Natural killer cell treated with Interleukin-12 subunit alpha and Interleukin-12 subunit beta and Interleukin-15 and Interleukin-18, amount 100 ng/mL, for 72 hours (primary cell): ENCODE measurements around the gene ODAD4. TPM values are rescaled to one million over a fixed set of nuclear protein-coding genes. Genes with fewer than 3 reads are reported as not detected.

Experiments
- ATAC-seq, 2 donors: fragments of 150-1000 bp; cut with Tn5 transposase in 1 of 2; sonication (Bioruptor Pico), chemical (Tn5 transposase) in 1 of 2; 2 replicates each; pipeline ENCODE4 v1.10.0; 2021
- DNase-seq: peaks from one replicate; pipeline ENCODE4 v3.0.0; 2022; ENCODE audit warnings: low spot score
- H3K27ac Mint-ChIP-seq, 2 donors: 1 replicate in 1 of 2; 2 replicates in 1 of 2; pipeline ENCODE4 v1.8.0; 2022; ENCODE audit warnings: mixed read lengths in 2 of 2, mild to moderate bottlenecking in 1 of 2, moderate library complexity in 1 of 2
- H3K27me3 Mint-ChIP-seq, 2 donors: 1 replicate in 1 of 2; 2 replicates in 1 of 2; pipeline ENCODE4 v1.8.0; 2022; ENCODE audit warnings: mixed read lengths in 2 of 2
- H3K36me3 Mint-ChIP-seq: one replicate; pipeline ENCODE4 v1.8.0; 2022; ENCODE audit warnings: mixed read lengths
- H3K4me1 Mint-ChIP-seq, 2 donors: 1 replicate in 1 of 2; 2 replicates in 1 of 2; pipeline ENCODE4 v1.8.0; 2022; ENCODE audit warnings: low read depth in 2 of 2, mixed read lengths in 2 of 2, mild to moderate bottlenecking in 1 of 2
- H3K4me3 Mint-ChIP-seq: one replicate; pipeline ENCODE4 v1.8.0; 2022; ENCODE audit warnings: mixed read lengths
- H3K9me3 Mint-ChIP-seq: 2 replicates; pipeline ENCODE4 v1.8.0; 2022; ENCODE audit warnings: mixed read lengths
- total RNA-seq, 2 donors: library from RNA; stranded (reverse); gene quantifications; one replicate each; pipeline ENCODE4 v1.2.3, GENCODE V29; 2022

Gene ODAD4
- total RNA-seq, 2 donors from 2014 or later = 0.12 to 1.0 TPM

DNA sequence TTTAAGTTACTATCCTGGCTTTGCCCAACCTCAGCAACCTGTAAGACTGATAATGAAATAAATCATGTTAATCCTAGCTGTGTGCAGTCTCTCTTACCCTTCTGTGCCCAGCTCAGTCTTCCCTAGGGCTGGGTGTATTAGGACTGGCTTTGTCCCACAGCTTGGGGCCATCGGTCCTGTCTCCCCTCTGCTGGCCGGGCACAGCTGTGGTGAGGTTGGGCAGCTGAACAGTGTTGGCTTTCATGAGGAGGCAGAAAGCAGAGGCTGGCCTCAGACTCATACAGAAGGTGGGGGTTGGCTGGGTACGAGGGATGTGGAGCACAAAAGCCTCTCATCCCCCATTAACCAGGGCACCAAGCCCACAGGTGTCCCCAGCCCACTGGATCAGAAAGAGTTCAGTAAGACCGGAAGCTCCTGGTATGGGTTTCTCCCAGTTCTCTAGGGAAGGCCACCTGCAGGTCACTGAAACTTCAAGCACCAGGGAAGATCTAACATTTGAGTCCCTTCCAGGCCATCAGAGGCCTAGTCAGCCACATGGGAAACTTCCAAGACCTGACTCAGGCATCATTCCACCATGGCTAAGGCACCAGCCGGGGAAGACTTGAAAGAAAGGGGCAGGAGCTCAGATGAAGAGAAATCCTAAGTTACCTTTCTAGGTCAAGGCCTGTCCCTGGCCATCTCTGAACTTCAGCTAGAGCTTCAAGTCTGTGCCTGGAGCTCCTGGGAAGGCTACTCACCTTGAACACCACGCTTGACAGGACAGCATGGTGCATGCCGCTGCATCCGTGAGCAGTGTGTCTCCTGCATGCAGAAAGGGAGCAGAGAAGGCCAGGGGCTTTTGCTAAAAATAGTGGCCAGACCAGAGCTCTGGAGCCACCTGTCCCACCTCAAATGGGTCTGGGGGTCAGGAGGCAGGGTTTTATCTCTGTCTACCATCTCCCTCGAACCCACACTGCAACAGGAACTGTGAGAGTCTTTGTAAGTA is 45.0 kb downstream of the ODAD4 start:
- Mint-ChIP-seq H3K27me3 (no peaks in the 10 kb centered on the region), H3K4me3 (no peak overlapping the region), H3K36me3 (peaks cover 8% of the 10 kb centered on the region), H3K9me3 (no peaks in the 10 kb centered on the region), H3K27ac (no peak overlapping the region), H3K4me1 (peaks cover 5 to 23% of the 10 kb centered on the region in 2 donors)
- ATAC-seq (no peak), DNase-seq (no peak)

DNA sequence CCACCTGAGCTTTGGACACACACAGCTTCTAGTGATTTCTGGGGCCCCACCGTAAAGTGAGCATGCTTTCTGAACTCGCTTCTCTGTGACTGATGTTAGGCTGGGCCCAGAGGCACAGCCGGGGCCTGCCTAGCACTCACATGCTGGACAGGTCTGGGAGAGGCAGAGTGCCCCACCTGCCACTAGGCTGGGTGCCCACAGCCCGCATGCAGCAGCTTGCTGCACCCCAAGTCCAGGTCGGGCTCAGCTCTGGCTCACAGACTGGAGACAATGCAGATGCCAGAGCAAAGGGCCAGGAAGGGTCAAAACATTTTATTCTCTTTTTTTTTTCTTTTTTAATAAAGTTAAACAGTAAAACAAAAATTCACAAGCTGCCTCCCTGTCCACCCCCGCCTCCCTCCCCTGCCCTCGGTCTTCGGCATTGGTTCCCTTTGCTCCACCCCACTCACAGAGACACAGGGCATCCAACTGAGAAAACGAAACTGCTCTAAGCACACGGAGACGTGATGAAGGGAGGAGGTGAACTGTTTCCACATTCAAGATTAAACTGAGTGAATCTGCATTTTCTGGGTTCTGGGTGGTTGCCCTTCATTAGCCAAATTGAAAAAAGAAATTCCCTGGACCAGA is 45.8 kb downstream of the ODAD4 start:
- Mint-ChIP-seq H3K36me3 (peaks cover 8% of the 10 kb centered on the region), H3K9me3 (no peaks in the 10 kb centered on the region), H3K27me3 (no peaks in the 10 kb centered on the region), H3K27ac (no peak overlapping the region), H3K4me1 (peaks cover 5 to 20% of the 10 kb centered on the region in 2 donors), H3K4me3 (no peak overlapping the region)
- ATAC-seq (no peak), DNase-seq (no peak)

- Mint-ChIP-seq H3K27me3 (no peaks in the 10 kb centered on the region), H3K4me3 (no peak overlapping the region), H3K4me1 (peaks cover 5 to 16% of the 10 kb centered on the region in 2 donors), H3K9me3 (no peaks in the 10 kb centered on the region), H3K27ac (peak overlapping the region in 1 of 2 donors; percentile 56), H3K36me3 (peaks cover 18% of the 10 kb centered on the region)
- ATAC-seq (no peak), DNase-seq (no peak)
These were observed 47.6 kb downstream of the ODAD4 start for GRCh38 chr17:41977991-41978390.

GRCh38 chr17:41982026-41982760 is 51.8 kb downstream of the ODAD4 start:
- Mint-ChIP-seq H3K4me3 (no peak overlapping the region), H3K27ac (peak overlapping the region in 1 of 2 donors; percentile 30), H3K4me1 (peaks cover 3 to 8% of the 10 kb centered on the region in 2 donors), H3K36me3 (peaks cover 29% of the 10 kb centered on the region), H3K9me3 (no peaks in the 10 kb centered on the region), H3K27me3 (no peaks in the 10 kb centered on the region)
- DNase-seq (no peak), ATAC-seq (no peak)

DNA sequence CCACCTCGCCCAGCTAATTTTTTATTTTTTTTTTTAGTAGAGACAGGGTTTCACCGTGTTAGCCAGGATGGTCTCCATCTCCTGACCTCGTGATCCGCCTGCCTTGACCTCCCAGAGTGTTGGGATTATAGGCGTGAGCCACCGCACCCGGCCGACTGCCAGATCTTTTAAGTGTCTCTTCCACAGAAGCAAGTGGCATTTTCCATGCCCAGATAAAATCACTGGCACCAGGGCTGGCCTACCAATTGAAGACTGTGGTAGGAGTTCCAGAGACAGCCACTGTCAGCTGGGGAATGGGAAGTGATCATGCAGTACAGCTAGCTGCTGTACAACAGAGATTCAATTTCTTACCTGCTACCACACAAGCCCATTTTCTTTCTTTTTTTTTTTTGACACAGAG is 54.0 kb downstream of the ODAD4 start:
- Mint-ChIP-seq H3K27me3 (no peaks in the 10 kb centered on the region), H3K36me3 (peaks cover 39% of the 10 kb centered on the region), H3K4me3 (no peak overlapping the region), H3K9me3 (no peaks in the 10 kb centered on the region), H3K4me1 (peaks cover 22 to 23% of the 10 kb centered on the region in 2 donors), H3K27ac (no peak overlapping the region)
- ATAC-seq (no peak), DNase-seq (no peak)

DNA sequence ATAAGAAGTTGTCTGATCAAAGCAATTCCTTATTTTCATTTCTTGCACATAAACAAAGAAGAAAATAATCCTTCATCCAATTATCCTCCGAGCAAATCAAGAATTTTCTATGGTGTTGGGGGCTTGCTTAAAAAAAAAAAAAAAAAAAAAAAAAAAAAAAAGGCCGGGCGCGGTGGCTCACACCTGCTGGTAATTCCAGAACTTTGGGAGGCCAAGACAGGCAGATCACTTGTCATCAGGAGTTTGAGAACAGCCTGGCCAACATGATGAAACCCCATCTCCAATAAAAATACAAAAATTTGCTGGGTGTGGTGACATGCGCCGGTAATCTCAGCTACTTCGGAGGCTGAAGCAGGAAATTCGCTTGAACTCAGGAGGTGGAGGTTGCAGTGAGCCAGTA is 55.5 kb downstream of the ODAD4 start:
- H3K9me3 Mint-ChIP-seq = no peaks in the 10 kb centered on the region
- no peak overlapping the region for H3K27ac Mint-ChIP-seq
- DNase-seq (no peak), ATAC-seq (no peak)
- no peaks in the 10 kb centered on the region for H3K27me3 Mint-ChIP-seq
- H3K4me1 Mint-ChIP-seq = peaks cover 22 to 23% of the 10 kb centered on the region in 2 donors
- H3K36me3 Mint-ChIP-seq = peaks cover 41% of the 10 kb centered on the region
- no peak overlapping the region for H3K4me3 Mint-ChIP-seq

- ATAC-seq (no peak), DNase-seq (no peak)
- Mint-ChIP-seq H3K27ac (peak overlapping the region; percentile 74 to 91), H3K4me3 (no peak overlapping the region), H3K4me1 (peaks cover 21 to 22% of the 10 kb centered on the region in 2 donors), H3K27me3 (no peaks in the 10 kb centered on the region), H3K9me3 (no peaks in the 10 kb centered on the region), H3K36me3 (peaks cover 47% of the 10 kb centered on the region)
These were observed 56.2 kb downstream of the ODAD4 start for GRCh38 chr17:41986634-41987033.

GRCh38 chr17:41987642-41988041 is 57.2 kb downstream of the ODAD4 start:
- peak; percentile 90 to 91 for ATAC-seq

GRCh38 chr17:41988418-41988817 is 58.0 kb downstream of the ODAD4 start:
- Mint-ChIP-seq H3K4me1 (peaks cover 20 to 22% of the 10 kb centered on the region in 2 donors), H3K9me3 (no peaks in the 10 kb centered on the region), H3K27ac (peak overlapping the region; percentile 74 to 91), H3K36me3 (peaks cover 40% of the 10 kb centered on the region), H3K27me3 (no peaks in the 10 kb centered on the region), H3K4me3 (no peak overlapping the region)
- ATAC-seq = no peak
- no peak for DNase-seq

More at GRCh38 chr17:41987642-41988041, 57.2 kb downstream of the ODAD4 start:
- H3K4me1 Mint-ChIP-seq = peaks cover 20 to 22% of the 10 kb centered on the region in 2 donors
- H3K9me3 Mint-ChIP-seq = no peaks in the 10 kb centered on the region
- peak overlapping the region; percentile 11 for H3K4me3 Mint-ChIP-seq
- peak overlapping the region; percentile 74 to 91 for H3K27ac Mint-ChIP-seq
- DNase-seq = no peak
- no peaks in the 10 kb centered on the region for H3K27me3 Mint-ChIP-seq
- peaks cover 40% of the 10 kb centered on the region for H3K36me3 Mint-ChIP-seq

- Mint-ChIP-seq H3K27ac (no peak overlapping the region), H3K9me3 (no peaks in the 10 kb centered on the region), H3K27me3 (no peaks in the 10 kb centered on the region), H3K4me1 (peaks cover 17 to 22% of the 10 kb centered on the region in 2 donors), H3K4me3 (no peak overlapping the region), H3K36me3 (peaks cover 33% of the 10 kb centered on the region)
- DNase-seq (no peak), ATAC-seq (no peak)
These were observed 59.4 kb downstream of the ODAD4 start for GRCh38 chr17:41989702-41990419.

- DNase-seq (no peak), ATAC-seq (no peak)
- peaks cover 13 to 15% of the 10 kb centered on the region in 2 donors for H3K4me1 Mint-ChIP-seq
- no peak overlapping the region for H3K27ac Mint-ChIP-seq
- no peaks in the 10 kb centered on the region for H3K9me3 Mint-ChIP-seq
- no peak overlapping the region for H3K4me3 Mint-ChIP-seq
- H3K36me3 Mint-ChIP-seq = peaks cover 24% of the 10 kb centered on the region
- no peaks in the 10 kb centered on the region for H3K27me3 Mint-ChIP-seq
These were observed 62.2 kb downstream of the ODAD4 start for GRCh38 chr17:41992576-41992975.

DNA sequence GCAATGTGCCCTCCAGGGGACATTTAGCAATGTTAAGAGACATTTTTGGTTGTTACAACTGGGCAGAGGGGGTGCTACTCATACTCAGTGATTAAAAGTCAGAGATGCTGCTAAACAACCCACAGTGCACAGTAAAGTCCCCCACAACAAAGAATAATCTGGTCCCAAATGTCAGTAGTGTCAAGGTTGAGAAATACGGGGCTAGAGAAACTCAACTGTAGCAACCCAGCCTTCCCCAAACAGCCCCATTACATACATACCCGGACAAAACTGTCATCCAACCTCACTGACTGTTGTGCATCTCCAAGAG is 66.4 kb downstream of the ODAD4 start:
- Mint-ChIP-seq H3K9me3 (no peaks in the 10 kb centered on the region), H3K27ac (peak overlapping the region in 1 of 2 donors; percentile 45), H3K4me1 (peaks cover 0 to 9% of the 10 kb centered on the region in 2 donors), H3K27me3 (no peaks in the 10 kb centered on the region), H3K36me3 (peaks cover 10% of the 10 kb centered on the region), H3K4me3 (no peak overlapping the region)
- DNase-seq = no peak
- ATAC-seq = no peak

- DNase-seq (no peak), ATAC-seq (no peak)
- no peaks in the 10 kb centered on the region for H3K9me3 Mint-ChIP-seq
- no peak overlapping the region for H3K4me3 Mint-ChIP-seq
- no peak overlapping the region for H3K27ac Mint-ChIP-seq
- peaks cover 19% of the 10 kb centered on the region for H3K36me3 Mint-ChIP-seq
- no peaks in the 10 kb centered on the region for H3K27me3 Mint-ChIP-seq
- peaks cover 11 to 19% of the 10 kb centered on the region in 2 donors for H3K4me1 Mint-ChIP-seq
These were observed 68.1 kb downstream of the ODAD4 start for GRCh38 chr17:41998497-41998896.
